Fibroblast of skin of right quadriceps (primary cell): ENCODE measurements around the gene POLR1A.

Source experiments
- DNase-seq: peaks from one replicate; pipeline ENCODE4 v3.0.0-alpha.2; 2013

The POLR1A gene

DNA sequence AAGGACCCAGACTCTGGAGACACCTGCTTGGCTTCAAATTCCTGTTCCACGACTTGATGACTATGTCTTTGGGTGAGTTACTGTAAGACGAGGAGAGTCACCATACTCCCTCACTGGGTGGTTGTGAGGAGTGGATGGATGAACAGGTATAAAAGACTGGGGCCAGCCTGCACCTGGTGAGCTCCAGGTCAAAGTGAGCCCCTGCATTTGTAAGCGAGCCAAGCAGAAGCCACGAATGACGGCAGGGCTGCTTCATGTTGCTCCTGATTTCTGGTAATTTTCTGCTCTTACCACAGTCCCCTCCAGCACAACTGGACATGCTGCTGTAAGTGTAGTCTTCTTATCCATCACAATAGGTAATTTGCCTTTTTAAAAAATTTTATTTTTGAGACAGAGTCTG is 86.6 kb downstream of the POLR1A start:
- no peak for DNase-seq

- no peak for DNase-seq
Observed at GRCh38 chr2:86017901-86018896, 87.5 kb downstream of the POLR1A start.

GRCh38 chr2:86016581-86016980 is 89.1 kb downstream of the POLR1A start:
- DNase-seq = no peak

DNA sequence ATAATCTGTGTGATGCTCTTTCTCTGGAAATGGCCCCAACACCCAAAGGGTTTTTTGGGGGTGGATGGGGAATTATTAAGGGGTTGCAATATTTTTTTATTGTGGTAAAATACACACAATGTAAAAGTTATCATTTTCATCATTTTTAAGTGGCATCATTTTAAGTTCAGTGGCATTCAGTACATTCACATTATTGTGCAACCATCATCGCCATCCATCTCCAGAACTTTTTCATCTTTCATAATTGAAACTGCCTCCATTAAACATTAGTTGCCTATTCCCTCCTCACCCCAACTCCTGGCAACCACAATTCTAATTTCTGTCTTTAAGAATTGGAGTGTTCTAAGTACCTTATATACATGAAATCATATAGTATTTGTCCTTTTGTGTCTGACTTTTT is 90.0 kb downstream of the POLR1A start:
- no peak for DNase-seq

- DNase-seq = no peak
Observed at GRCh38 chr2:86015006-86015405, 90.7 kb downstream of the POLR1A start.

DNA sequence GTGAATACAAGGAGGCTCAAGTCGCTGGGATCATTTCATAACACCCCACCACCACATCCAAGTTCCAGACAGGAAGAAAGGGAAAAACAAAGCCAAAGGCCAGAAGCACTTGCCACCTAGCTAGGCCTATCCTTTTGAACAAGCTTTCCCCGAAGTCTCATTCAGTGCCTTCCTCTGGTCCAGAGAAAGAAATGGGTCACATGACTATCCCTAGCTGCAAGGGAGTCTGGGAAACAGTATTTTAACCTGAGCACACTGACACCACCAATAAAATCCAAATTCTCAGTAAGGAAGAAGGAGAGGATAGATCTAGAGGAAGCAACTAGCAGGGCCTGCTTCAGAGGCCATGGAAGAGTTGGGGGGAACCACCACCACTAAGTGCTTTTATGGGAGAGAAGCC is 91.2 kb downstream of the POLR1A start:
- DNase-seq = no peak

- DNase-seq = no peak
Observed at GRCh38 chr2:86012007-86012712, 93.5 kb downstream of the POLR1A start.

DNA sequence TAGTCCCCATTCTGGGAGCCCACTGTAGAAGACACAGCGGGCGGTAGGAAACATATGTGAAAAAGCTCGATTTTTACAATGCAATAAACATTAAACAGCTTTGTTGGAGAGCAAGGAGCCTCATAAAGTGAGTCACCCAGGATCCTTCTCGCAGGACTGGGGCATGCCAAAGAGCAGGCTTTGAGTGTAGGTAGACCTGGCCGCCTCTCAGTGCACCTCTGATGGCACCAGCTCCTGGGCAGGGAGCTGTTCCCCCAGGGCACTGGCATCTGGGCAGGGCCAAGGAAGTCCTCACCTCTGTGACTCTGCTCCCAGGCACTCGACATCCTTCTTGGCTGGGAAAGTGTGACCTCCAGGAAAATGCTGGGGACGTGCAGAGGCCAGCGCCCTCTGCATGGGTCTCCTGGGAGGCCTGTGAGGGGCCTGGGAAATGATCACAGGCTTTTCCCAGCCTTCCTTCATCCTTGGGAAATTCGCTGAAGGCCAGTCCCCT is 94.2 kb downstream of the POLR1A start:
- DNase-seq = peak; percentile 32

- no peak for DNase-seq
Observed at GRCh38 chr2:86010083-86010482, 95.6 kb downstream of the POLR1A start.

- no peak for DNase-seq
Observed at GRCh38 chr2:86006524-86006923, 99.2 kb downstream of the POLR1A start.

DNA sequence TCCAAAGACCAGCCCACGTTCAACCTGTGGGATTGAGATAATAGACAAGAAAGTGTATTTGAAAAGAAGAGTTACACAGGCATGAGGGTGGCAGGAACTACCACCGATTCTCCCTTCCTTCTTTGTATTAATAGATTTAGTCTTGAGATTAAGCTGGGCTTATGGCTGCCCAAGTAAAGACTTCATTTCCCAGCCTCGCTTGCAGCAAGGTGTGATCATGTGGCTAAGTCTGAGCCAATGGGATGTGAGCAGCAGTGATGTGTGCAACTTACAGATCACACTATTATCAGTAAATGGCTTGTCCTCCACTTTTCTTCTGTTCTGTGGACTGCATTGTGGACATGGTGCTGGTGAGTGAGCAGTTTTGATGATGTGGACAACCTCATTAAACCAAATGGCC is 101.7 kb downstream of the POLR1A start:
- no peak for DNase-seq

GRCh38 chr2:86003104-86003503 is 102.6 kb downstream of the POLR1A start:
- no peak for DNase-seq

DNA sequence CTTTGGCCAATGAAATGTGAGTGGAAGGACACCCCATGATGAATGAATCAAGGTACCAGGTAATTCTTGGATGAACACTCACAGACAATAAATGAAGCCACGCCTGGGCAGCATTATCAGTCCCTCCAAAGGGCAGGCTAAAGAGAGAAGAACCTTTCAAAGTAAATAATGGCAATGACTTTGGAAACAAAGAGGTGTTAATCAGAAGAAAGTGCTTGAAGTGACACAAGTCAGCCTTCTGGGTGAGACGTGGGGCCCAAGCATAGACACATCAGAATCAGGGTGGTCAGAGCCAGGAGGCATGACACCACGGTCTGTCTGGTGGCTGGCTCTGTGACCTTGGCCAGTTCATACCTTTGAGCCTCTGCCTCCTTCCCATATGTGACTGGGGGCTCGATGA is 103.3 kb downstream of the POLR1A start:
- no peak for DNase-seq

DNA sequence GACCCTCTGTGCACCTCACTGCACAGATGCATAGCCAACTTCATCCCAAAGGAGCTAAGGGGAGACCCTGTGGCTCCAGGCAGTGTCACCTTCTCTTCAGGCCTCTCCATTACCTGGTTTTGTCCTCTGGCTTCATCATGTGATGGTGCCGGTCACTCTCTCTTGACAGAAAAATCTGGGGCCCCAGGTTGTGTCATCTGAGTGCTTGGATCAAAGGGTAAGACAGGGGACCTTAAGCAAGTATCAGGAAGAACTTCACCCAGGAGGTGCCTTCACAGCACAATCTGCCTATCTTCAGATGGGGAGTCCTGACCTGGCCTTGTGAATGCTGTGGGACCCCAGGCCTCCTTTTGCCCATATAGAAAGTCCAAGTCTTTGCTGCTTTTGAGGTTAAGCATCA is 104.4 kb downstream of the POLR1A start:
- no peak for DNase-seq

DNA sequence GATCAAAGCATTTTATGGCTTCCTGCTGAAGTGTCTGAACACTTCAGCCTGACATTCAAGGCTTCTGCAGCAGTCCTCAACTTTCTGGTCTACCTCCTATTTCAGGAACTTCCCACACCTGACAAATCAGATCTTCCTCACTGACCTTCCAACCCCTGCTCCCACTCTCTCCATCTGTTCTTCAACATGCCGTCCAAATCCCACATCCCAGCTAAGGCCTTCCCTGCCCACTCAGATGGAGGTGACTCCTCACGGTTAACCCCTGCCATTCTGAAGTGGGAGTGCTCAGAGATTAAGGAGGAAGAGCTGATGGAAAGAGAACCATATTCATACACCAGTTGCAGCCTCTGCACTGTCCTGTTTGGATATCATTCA is 104.8 kb downstream of the POLR1A start:
- no peak for DNase-seq

DNA sequence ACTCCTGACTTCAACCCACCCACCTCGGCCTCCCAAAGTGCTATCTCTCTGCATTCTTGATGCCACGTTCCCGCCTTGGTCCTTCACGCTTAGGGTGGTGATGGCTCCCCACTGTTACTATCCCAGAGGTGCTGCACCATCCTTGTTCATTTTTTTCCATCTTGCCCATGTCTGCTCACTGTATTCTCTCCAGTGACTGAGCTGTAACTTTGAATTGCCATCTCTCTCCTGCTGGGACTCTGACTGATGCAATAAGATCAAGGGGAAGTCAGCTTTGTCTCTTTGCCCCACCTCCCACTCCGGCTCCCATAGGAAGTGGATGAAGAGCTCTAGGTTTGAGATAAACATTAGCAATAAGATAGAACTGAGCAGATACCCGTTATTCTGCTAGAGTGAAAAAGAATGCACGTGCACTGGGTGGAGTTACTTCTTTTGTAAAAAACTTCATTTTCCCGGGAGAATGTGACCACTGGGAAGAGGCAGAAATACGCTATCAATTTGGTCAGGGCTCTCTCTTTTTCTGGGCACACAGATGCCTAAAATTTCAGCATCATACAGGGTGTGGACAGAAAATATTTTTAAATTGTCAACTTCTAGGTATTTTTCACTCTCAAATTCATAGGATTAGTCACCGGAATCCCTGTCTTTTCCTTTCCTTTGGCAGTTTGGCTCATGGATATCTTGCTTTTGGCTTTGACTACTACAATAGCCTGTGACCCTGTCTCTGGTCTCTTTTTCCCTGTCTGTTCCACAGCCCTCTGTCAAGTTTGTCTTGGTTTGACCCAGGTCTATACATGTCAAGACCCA is 105.4 kb downstream of the POLR1A start:
- peak; percentile 54 for DNase-seq

- peak; percentile 77 for DNase-seq
Observed at GRCh38 chr2:85999061-85999831, 106.4 kb downstream of the POLR1A start.

DNA sequence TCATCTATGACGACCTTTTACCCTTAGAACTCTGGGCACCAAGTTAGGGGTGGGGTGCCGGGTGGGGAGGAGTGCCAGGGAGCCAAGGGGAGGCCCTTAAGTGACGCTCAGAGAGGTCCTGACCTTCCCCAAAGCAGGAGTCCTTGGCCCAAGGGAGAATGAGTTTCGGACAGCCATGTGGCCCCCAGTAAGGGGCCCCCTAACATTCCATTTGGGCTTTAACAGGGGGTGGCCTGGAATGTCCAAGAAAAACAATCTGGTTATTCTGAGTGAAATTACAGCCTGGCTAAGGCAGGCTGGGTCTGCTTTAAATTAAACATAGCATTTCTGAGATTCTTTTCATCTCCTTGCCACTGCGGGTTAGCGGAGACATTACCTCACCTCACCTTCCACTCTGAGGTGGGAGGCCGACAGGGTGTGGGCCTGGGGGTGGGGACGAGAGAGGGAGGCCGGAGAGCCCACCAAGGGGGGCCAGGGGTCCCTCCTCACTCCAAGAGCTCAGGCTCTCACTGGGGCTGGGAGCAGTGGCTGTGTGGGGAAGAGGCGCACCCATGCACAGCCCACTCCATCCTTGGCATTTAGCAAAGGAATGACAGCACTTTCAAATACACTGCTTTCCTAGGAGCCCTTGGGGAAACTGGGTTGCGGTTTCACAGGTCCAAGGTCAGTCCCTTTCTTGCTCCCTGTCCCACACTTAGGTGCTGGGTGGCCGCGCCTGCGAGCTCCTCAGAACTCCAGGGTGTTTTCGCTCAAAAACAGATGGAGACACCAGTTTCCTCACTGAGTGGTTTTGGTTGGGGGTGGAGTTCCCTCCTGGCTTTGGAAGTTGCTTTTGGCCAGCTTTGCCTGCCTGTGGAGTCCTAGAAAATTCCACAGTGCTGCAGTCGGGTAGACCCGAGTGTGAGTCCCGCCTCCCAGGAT is 107.4 kb downstream of the POLR1A start:
- peak; percentile 93 for DNase-seq

GRCh38 chr2:85997017-85997970 is 108.4 kb downstream of the POLR1A start:
- DNase-seq = peak; percentile 71

- no peak for DNase-seq
Observed at GRCh38 chr2:85996591-85996990, 109.1 kb downstream of the POLR1A start.
